HepG2 (cell line): ENCODE measurements around the gene DNAJC5. TPM values are rescaled to one million over a fixed set of nuclear protein-coding genes. Genes with fewer than 3 reads are reported as not detected.
A peak's percentile ranks its signal among the peaks of the same experiment; 100 is the strongest.

Source experiments
- ATAC-seq: fragments of 200-7000 bp; cut with Tn5 transposase; 3 replicates; pipeline ENCODE4 v1.9.1; 2020; ENCODE audit warnings: mild to moderate bottlenecking, moderate library complexity
- BruUV-seq: library from RNA; stranded (reverse); fragments of 400-500 nt; replicated peaks from 2 replicates; lab custom pipeline; 2021; lab: Mats Ljungman, UMichigan
- CTCF ChIA-PET: fragments of 300-600 bp; formaldehyde crosslinking; extraction: SDS; loops from one replicate; lab custom pipeline; 2021; ENCODE audit warnings: low total read pairs, inconsistent platforms, low intra/inter-chr PET ratio; lab: Yijun Ruan, JAX
- POLR2A ChIA-PET: fragments of 350-600 bp; sonication (Branson Sonifier 250); formaldehyde crosslinking; loops from one replicate; lab custom pipeline; 2020; ENCODE audit warnings: antibody characterized with exemption, inconsistent platforms; lab: Yijun Ruan, JAX
- DNase-seq: peaks from one replicate; pipeline ENCODE4 v3.0.0-alpha.2; 2015; ENCODE audit warnings: low spot score
- FAIRE-seq: peaks from 3 replicates; lab custom pipeline; 2011; peaks lifted over from hg19 to GRCh38; lab: Jason Lieb, UNC
- H2AFZ ChIP-seq: one replicate; pipeline ENCODE4 v1.6.1; 2011; ENCODE audit warnings: low read length, inconsistent platforms
- H3K27ac ChIP-seq: fragments of 300-600 bp; 3 replicates; pipeline ENCODE4 v1.8.0; 2011; ENCODE audit warnings: mixed run types, mild to moderate bottlenecking, mixed read lengths, low read length, inconsistent platforms; ENCODE audit not compliant: insufficient read depth; ENCODE audit errors: extremely low read length
- H3K27me3 ChIP-seq, 2 experiments: fragments of 200-600 bp in 1 of 2; 2 replicates in 1 of 2; 3 replicates in 1 of 2; pipeline versions ENCODE4 v1.6.0 to v1.8.0; 2011; ENCODE audit warnings: low read length in 2 of 2, mild to moderate bottlenecking in 2 of 2, moderate library complexity in 2 of 2, inconsistent platforms in 1 of 2; ENCODE audit not compliant: insufficient read depth in 2 of 2, control insufficient read depth in 1 of 2
- H3K36me3 ChIP-seq, 2 experiments: fragments of 200-600 bp in 1 of 2; replicated peaks in 1 of 2; 2 replicates in 1 of 2; 3 replicates in 1 of 2; pipeline versions ENCODE4 v1.5.1 to v1.8.0; 2011; ENCODE audit warnings: low read length in 2 of 2, inconsistent platforms in 1 of 2; ENCODE audit not compliant: insufficient read depth in 2 of 2, control insufficient read depth in 1 of 2
- H3K4me1 ChIP-seq: 2 replicates; pipeline ENCODE4 v1.5.1; 2012; ENCODE audit warnings: low read length, inconsistent platforms; ENCODE audit not compliant: insufficient read depth
- H3K4me2 ChIP-seq: 2 replicates; pipeline ENCODE4 v1.6.0; 2011; ENCODE audit warnings: low read depth, low read length, inconsistent platforms
- H3K4me3 ChIP-seq, 3 experiments: fragments of 200-600 bp in 1 of 3; sonication (generic), shearing (Covaris generic) in 1 of 3; replicated peaks in 1 of 3; 2 replicates each; pipeline ENCODE4 v1.5.1; 2011 to 2016; ENCODE audit warnings: low read length in 3 of 3, inconsistent platforms in 2 of 3, low read depth in 2 of 3, mild to moderate bottlenecking in 2 of 3, control low read depth in 1 of 3, mixed read lengths in 1 of 3; ENCODE audit not compliant: insufficient read depth in 1 of 3
- H3K79me2 ChIP-seq: one replicate; pipeline ENCODE4 v1.6.1; 2011; ENCODE audit warnings: low read length, inconsistent platforms; ENCODE audit not compliant: insufficient read depth
- H3K9ac ChIP-seq: 2 replicates; pipeline ENCODE4 v1.6.0; 2011; ENCODE audit warnings: mild to moderate bottlenecking, low read depth, low read length, inconsistent platforms; ENCODE audit not compliant: insufficient read depth
- H3K9me3 ChIP-seq: 2 replicates; pipeline ENCODE4 v1.5.1; 2012; ENCODE audit warnings: mild to moderate bottlenecking, low read length
- H4K20me1 ChIP-seq: 2 replicates; pipeline ENCODE4 v1.6.0; 2011; ENCODE audit warnings: inconsistent platforms, mild to moderate bottlenecking, low read length, moderate library complexity; ENCODE audit not compliant: insufficient read depth
- HNF1A ChIP-seq, 2 experiments: sonication (generic) in 1 of 2; formaldehyde crosslinking in 1 of 2; IDR thresholded peaks; 2 replicates each; pipeline versions ENCODE4 v1.4.0 to v1.6.1; 2016 to 2020; ENCODE audit warnings: borderline replicate concordance in 1 of 2, low read depth in 1 of 2, mild to moderate bottlenecking in 1 of 2, missing genetic modification reagents in 1 of 2
- IRF2 ChIP-seq: IDR thresholded peaks from 2 replicates; pipeline ENCODE4 v1.6.1; 2018; ENCODE audit warnings: missing genetic modification reagents, missing compliant biosample characterization
- ISL2 ChIP-seq: sonication (generic); formaldehyde crosslinking; IDR thresholded peaks from 2 replicates; pipeline ENCODE4 v1.5.0; 2020; ENCODE audit warnings: missing genetic modification reagents
- ISX ChIP-seq: sonication (generic); formaldehyde crosslinking; conservative IDR thresholded peaks from 2 replicates; pipeline ENCODE4 v1.5.0; 2020; ENCODE audit warnings: missing genetic modification reagents
- MEIS1 ChIP-seq: sonication (generic); formaldehyde crosslinking; IDR thresholded peaks from 2 replicates; pipeline ENCODE4 v1.9.0; 2021; ENCODE audit warnings: mild to moderate bottlenecking, missing genetic modification reagents, moderate library complexity, borderline replicate concordance
- NFKB2 ChIP-seq: sonication (generic); formaldehyde crosslinking; IDR thresholded peaks from 2 replicates; pipeline ENCODE4 v1.4.0; 2020; ENCODE audit warnings: missing genetic modification reagents, borderline replicate concordance
- NRL ChIP-seq: sonication (generic); formaldehyde crosslinking; IDR thresholded peaks from 2 replicates; pipeline ENCODE4 v1.5.0; 2020; ENCODE audit warnings: missing genetic modification reagents, mild to moderate bottlenecking, moderate library complexity, borderline replicate concordance
- PHF8 ChIP-seq: sonication (generic); formaldehyde crosslinking; IDR thresholded peaks from 2 replicates; pipeline ENCODE4 v1.5.0; 2020; ENCODE audit warnings: missing genetic modification reagents
- POLR2AphosphoS5 ChIP-seq: IDR thresholded peaks from 2 replicates; pipeline ENCODE4 v1.6.1; 2012; ENCODE audit warnings: low read depth, low read length
- REPIN1 ChIP-seq: sonication (generic); formaldehyde crosslinking; IDR thresholded peaks from 2 replicates; pipeline ENCODE4 v1.8.0; 2022; ENCODE audit warnings: missing genetic modification reagents, low read depth, mild to moderate bottlenecking, borderline replicate concordance
- ZMAT3 ChIP-seq: sonication (generic); formaldehyde crosslinking; conservative IDR thresholded peaks from 2 replicates; pipeline ENCODE4 v1.7.0; 2021; ENCODE audit warnings: missing genetic modification reagents
- ZNF17 ChIP-seq: sonication (generic); formaldehyde crosslinking; IDR thresholded peaks from 2 replicates; pipeline ENCODE4 v1.5.0; 2020; ENCODE audit warnings: mild to moderate bottlenecking, missing genetic modification reagents
- ZNF205 ChIP-seq: IDR thresholded peaks from 2 replicates; pipeline ENCODE4 v1.6.1; 2018; ENCODE audit warnings: missing biosample characterization, missing genetic modification reagents
- ZNF251 ChIP-seq: sonication (generic); formaldehyde crosslinking; IDR thresholded peaks from 2 replicates; pipeline ENCODE4 v1.9.0; 2021; ENCODE audit warnings: mild to moderate bottlenecking, missing genetic modification reagents
- ZNF30 ChIP-seq: sonication (generic); formaldehyde crosslinking; IDR thresholded peaks from 2 replicates; pipeline ENCODE4 v1.5.0; 2020; ENCODE audit warnings: mild to moderate bottlenecking, missing genetic modification reagents
- ZNF441 ChIP-seq: sonication (generic); formaldehyde crosslinking; IDR thresholded peaks from 2 replicates; pipeline ENCODE4 v1.7.0; 2021; ENCODE audit warnings: missing genetic modification reagents, borderline replicate concordance
- ZNF570 ChIP-seq: sonication (generic); formaldehyde crosslinking; IDR thresholded peaks from 2 replicates; pipeline ENCODE4 v1.4.0; 2020; ENCODE audit warnings: mild to moderate bottlenecking, missing genetic modification reagents, borderline replicate concordance
- ZNF616 ChIP-seq: sonication (generic); formaldehyde crosslinking; IDR thresholded peaks from 2 replicates; pipeline ENCODE4 v1.5.0; 2020; ENCODE audit warnings: low read depth, mild to moderate bottlenecking, missing genetic modification reagents
- WGBS: methylation state at CpG from one replicate; pipeline ENCODE4 v1.1.6; 2017; ENCODE audit warnings: low lambda C conversion rate; 5-methylcytosine and 5-hydroxymethylcytosine counted together
- in situ Hi-C: cut with HindIII; loops from 2 replicates; pipeline ENCODE4 v1.10.0; 2017; ENCODE audit warnings: low pct_unique_long_range_greater_than_20kb; ENCODE audit not compliant: extremely low pct_ligation_motif_present
- intact Hi-C: fragments of 100-400 bp; cut with micrococcal nuclease; formaldehyde crosslinking; loops from one replicate; pipeline ENCODE4 v1.10.0; 2022; ENCODE audit not compliant: unreplicated experiment
- polyA plus RNA-seq, 8 experiments: library from polyadenylated mRNA; depleted of rRNA in 3 of 8; stranded (reverse) in 7 of 8; unstranded in 1 of 8; fragments of >200 nt; fragmentation: Illumina TruSeq in 4 of 8; extraction: Trizol in 4 of 8; gene quantifications; 2 replicates each; pipeline versions ENCODE4 v1.2.1 to v1.2.3, GENCODE V29; 2011 to 2016; ENCODE audit warnings: low read depth in 4 of 8, missing spikeins in 1 of 8, mixed read lengths in 1 of 8; ENCODE audit not compliant: insufficient read depth in 1 of 8
- total RNA-seq, 5 experiments: library from RNA; depleted of rRNA; stranded (reverse); fragments of >200 nt; fragmentation: Illumina TruSeq; extraction: Trizol; gene quantifications; 2 replicates each; pipeline ENCODE4 v1.2.3, GENCODE V29; 2016; ENCODE audit warnings: low read depth in 1 of 5
- TF ChIP-seq, protein P1 (sequence below): sonication (generic); formaldehyde crosslinking; IDR thresholded peaks from 2 replicates; pipeline ENCODE4 v1.4.0; 2020; ENCODE audit warnings: missing genetic modification reagents, borderline replicate concordance

Gene DNAJC5
- total and polyA plus RNA-seq, 2 of the 13 experiments (the other 11 are each of a cell fraction or from before 2014, with no cell fraction given) = 42.8 to 64.5 TPM

- peak overlapping the region; percentile 42 to 65 (median 46) for H3K4me3 ChIP-seq
- no peak overlapping the region for H2AFZ ChIP-seq
- no TSS peak for BruUV-seq
- peak overlapping the region; percentile 60 for H3K9ac ChIP-seq
- H3K36me3 ChIP-seq = peaks cover 0 to 2% of the 10 kb centered on the region in 2 experiments; a peak in 1 of 5 replicates
- H3K79me2 ChIP-seq = peaks cover 2% of the 10 kb centered on the region
- in situ Hi-C loops (loop anchor here (5.0 kb wide), 3 partner anchors 37 to 152 kb away; partner anchors contain the start of genes ARFRP1 and ZGPAT), intact Hi-C loops (no loop called here)
- H3K27ac ChIP-seq = peak overlapping the region; percentile 47
- FAIRE-seq = no peak
- no peaks in the 10 kb centered on the region for H3K9me3 ChIP-seq
- no peaks in the 10 kb centered on the region for H4K20me1 ChIP-seq
- ChIA-PET POLR2A (interaction anchor here (0.9 to 1.6 kb wide), 11 partner anchors 11 to 224 kb away, joined by 3 to 15 read pairs (median 4); partner anchors contain the start of genes ARFRP1, SLC2A4RG and ZGPAT), CTCF (interaction anchor here (1.3 to 1.4 kb wide), 2 partner anchors 73 to 153 kb away, joined by 4 to 5 read pairs; no protein-coding TSS in a partner anchor)
- H3K4me2 ChIP-seq = peak overlapping the region; percentile 87
- DNase-seq = no peak
- H3K4me1 ChIP-seq = peaks cover 66% of the 10 kb centered on the region
- no peak; the same call in 2 of the 3 replicates for ATAC-seq
- WGBS = 54% methylated on average over 7 of the region's 7 CpGs
- peaks cover 3 to 11% of the 10 kb centered on the region in 2 experiments; a peak in 4 of 5 replicates for H3K27me3 ChIP-seq
- no peak for TF ChIP-seq ZNF570 (CRISPR knock-in tag)
- 0 out of 2 replicates have a peak, but pooled peaks have one; percentile 27 for TF ChIP-seq NFKB2 (CRISPR knock-in tag)
- TF ChIP-seq ZNF616 (CRISPR knock-in tag) = no peak
- peak; percentile 67 for TF ChIP-seq NRL
- TF ChIP-seq ZNF441 (CRISPR knock-in tag) = peak; percentile 1; the same call in 1 of the 2 replicates
- TF ChIP-seq HNF1A (IDR thresholded peaks at IDR 0.05; ENCODE audit: low read depth) = no peak
- peak; percentile 13; the same call in 1 of the 2 replicates for TF ChIP-seq HNF1A (CRISPR knock-in tag; IDR thresholded peaks at IDR 0.05; ENCODE audit: borderline replicate concordance)
- 0 out of 2 replicates have a peak, but pooled peaks have one; percentile 52 for TF ChIP-seq ZMAT3 (CRISPR knock-in tag)
- TF ChIP-seq ZNF30 (CRISPR knock-in tag) = no peak
- TF ChIP-seq ZNF205 (CRISPR knock-in tag) = 0 out of 2 replicates have a peak, but pooled peaks have one; percentile 5
- peak; percentile 27; the same call in 1 of the 2 replicates for TF ChIP-seq POLR2AphosphoS5
- TF ChIP-seq MEIS1 = no peak
- TF ChIP-seq ZNF251 (CRISPR knock-in tag) = 0 out of 2 replicates have a peak, but pooled peaks have one; percentile 86
- TF ChIP-seq PHF8 = peak; percentile 6
- TF ChIP-seq IRF2 (CRISPR knock-in tag) = peak; percentile 9; the same call in 1 of the 2 replicates
- no peak for TF ChIP-seq ZNF17
- 0 out of 2 replicates have a peak, but pooled peaks have one; percentile 91 for TF ChIP-seq ISX (CRISPR knock-in tag)
- TF ChIP-seq ISL2 = 0 out of 2 replicates have a peak, but pooled peaks have one; percentile 4
- no peak for TF ChIP-seq REPIN1 (CRISPR knock-in tag)
- TF ChIP-seq, protein P1, sequence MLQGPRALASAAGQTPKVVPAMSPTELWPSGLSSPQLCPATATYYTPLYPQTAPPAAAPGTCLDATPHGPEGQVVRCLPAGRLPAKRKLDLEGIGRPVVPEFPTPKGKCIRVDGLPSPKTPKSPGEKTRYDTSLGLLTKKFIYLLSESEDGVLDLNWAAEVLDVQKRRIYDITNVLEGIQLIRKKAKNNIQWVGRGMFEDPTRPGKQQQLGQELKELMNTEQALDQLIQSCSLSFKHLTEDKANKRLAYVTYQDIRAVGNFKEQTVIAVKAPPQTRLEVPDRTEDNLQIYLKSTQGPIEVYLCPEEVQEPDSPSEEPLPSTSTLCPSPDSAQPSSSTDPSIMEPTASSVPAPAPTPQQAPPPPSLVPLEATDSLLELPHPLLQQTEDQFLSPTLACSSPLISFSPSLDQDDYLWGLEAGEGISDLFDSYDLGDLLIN = peak; percentile 65; the same call in 1 of the 2 replicates
Observed at GRCh38 chr20:63859166-63859699, 35.7 kb upstream of the DNAJC5 start.
